CD4-positive, alpha-beta T cell treated with Interleukin-6 at 100 ng/mL for 8 hours (primary cell): ENCODE measurements around the gene POLR2J3.
"Not testable (repeated sequence)": the region's sequence is repeated elsewhere in the genome, so short reads cannot be mapped to it uniquely, and the experiment has no call there.

Source experiments
- DNase-seq: peaks from one replicate; pipeline ENCODE4 v3.0.0-alpha.2; 2020; ENCODE audit warnings: mixed read lengths, low spot score

POLR2J3 gene

DNA sequence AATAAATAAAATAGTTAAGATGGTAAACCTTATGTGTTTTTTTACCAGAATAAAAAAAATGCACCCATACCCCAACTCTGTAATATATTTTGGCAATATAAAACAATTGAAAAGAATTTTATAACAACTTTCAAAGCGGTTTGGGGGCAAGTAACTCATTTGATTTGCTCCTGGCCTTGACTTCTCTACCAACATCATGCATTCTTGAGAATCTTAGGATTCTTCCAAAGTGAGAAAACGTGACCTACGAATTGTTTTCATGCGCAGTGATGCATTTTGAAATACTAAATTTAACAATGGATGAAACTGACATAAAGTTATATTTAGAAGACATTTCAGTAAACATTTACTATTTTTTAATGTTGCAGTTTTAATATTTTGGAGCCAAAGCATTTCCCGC, 51.6 kb downstream of the POLR2J3 start:
- not testable (repeated sequence) for DNase-seq

DNA sequence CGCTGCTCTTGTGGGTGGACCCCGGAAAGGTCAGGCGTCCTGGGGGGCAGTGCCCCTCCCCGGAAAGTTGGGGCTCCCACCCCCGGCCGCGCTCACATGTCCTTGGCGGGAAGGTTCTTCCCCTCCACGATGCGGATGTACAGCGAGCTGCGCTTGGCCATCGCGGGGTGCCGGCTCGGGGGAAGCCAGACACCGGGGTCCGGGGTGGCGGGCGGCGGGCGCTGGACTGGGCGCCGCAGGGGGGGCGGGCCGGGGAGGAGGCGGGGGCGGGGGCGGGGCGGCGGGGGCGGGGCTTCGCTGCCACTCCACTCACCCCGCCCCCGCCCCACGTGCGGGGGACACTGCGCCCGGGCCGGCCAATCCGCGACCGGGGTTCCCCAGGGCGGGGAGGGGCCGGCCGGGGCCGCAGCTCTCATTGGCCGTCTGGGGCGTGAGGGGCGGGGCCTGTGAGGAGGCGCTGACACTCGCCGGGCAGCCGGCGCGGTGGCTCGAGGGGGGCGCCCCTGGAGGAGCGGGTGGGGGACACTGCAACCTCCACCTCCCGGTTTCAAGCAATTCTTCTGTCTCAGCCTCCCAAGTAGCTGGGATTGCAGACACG, 54.7 kb downstream of the POLR2J3 start, which contains the start of gene RASA4B:
Gene RASA4B (minus strand): TSS at position 228 of the 598 bp plus-strand sequence. CDS start 67 bp downstream, at position 161.
- peak; percentile 8 for DNase-seq
